NB4 (cell line): ENCODE measurements around the gene SWI5.

Source experiments
- CTCF ChIP-seq: IDR thresholded peaks from one replicate; pipeline ENCODE4 v1.5.1; 2012; ENCODE audit warnings: low read depth, low read length
- POLR2A ChIP-seq: IDR thresholded peaks from 2 replicates; pipeline ENCODE4 v1.6.1; 2011; ENCODE audit warnings: mild to moderate bottlenecking; ENCODE audit not compliant: insufficient read length; ENCODE audit errors: extremely low read depth

- TF ChIP-seq CTCF (no peak), POLR2A (no peak)
Observed at GRCh38 chr9:128242124-128242523, 34.0 kb upstream of the SWI5 start.
